Measurements from ENCODE around the gene PTPRM.

PTPRM gene

GRCh38 chr18:8260827-8261226 is 693.7 kb downstream of the PTPRM start:
- DNase-seq, result no peak

DNA sequence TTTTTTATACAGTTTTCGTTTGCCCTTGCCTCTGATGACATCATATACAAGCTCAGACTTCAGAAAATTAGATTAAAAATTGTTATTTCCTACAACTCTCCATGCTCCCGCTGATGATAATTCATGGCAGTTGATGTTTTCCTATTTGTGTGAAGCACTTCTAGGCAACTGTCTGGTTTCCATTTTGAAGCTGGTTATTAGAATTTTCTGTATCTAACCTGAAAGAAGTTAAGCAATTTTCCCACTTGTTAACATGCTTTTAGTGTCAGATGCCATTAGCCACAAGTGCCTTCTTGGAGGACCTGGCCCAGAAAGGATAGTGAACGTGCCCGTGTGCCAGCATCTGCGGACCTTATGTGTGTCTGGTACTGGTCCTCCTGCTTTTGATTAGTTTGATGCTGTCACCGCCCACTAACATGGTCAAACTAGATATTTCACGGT is 694.6 kb downstream of the PTPRM start:
- DNase-seq, result no peak

- DNase-seq, result no peak
These were observed 695.1 kb downstream of the PTPRM start for GRCh38 chr18:8262221-8262620.

DNA sequence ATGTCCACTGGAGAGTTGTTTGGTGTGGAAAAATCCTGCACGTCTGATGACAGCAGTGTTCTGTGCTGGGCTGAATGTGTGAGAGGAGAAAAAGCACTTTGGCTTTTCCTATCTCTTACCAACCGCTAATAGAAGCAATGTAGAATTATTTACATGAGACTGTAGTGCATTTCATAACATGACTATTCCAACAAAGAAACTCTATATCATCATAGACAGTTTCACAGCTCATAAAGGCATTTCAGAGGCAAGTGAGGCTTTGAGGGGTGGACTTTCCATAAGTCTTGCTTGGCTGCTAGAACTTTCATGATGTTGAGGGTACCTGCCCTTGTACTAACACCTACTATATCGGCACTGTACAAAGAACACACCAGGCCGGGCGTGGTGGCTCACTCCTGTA is 697.0 kb downstream of the PTPRM start:
- no peak for DNase-seq

GRCh38 chr18:8264861-8265411 is 697.8 kb downstream of the PTPRM start:
- DNase-seq, result no peak

DNA sequence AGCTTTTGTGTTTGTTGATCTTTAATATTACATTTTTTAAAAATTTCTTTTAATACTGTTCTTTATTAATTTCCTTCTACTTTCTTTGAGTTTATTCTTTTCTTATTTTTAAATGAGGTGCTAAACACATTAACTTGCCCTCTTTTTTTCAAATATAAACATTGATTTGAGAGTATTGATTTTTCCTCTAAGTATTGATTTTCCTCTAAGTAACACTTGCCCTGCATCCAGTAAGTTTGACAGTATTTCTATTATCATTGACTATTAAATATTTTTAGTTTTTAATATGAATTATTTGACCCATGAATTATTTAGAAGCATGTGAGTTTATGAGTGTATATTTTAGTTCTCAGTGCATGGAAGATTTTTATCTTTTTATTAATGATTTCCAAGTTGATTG is 705.1 kb downstream of the PTPRM start:
- no peak for DNase-seq

DNA sequence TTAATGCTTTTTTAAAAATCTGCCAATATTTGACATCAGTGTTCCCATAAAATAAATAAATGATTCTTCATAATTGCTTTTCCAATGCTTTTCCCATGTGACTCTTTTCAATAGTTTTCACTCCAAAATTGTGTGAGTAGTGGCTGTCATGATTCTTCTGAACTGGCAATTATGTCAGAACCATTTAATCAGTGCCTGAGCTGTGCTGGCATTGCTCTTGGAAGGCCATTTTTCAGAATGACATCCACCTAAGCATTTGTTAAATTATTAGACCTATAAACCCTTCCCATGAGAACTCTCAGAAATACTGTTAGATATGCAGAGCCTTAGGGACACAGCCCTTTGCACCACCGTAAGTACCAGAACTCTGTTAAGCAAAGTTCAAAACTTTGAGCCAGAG is 707.3 kb downstream of the PTPRM start:
- DNase-seq, result no peak

DNA sequence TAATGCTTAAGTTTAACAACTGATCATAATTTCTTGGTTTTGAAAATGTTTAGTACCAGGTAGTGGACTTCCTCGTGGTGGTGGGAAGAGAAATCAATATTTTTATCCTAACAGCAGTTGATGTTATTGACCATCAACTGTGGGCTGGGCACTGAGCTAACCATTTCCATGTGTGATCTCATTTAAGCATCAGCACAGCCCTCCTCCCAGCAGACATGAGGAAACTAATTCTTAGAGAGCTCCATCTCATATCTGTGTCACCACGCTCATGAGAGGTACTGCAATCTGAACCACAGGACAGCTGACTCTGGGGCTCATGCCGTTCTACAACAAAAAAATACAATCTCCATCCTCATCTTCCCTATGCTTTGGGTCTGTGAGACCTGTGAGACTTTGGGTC is 709.3 kb downstream of the PTPRM start:
- DNase-seq, result no peak

DNA sequence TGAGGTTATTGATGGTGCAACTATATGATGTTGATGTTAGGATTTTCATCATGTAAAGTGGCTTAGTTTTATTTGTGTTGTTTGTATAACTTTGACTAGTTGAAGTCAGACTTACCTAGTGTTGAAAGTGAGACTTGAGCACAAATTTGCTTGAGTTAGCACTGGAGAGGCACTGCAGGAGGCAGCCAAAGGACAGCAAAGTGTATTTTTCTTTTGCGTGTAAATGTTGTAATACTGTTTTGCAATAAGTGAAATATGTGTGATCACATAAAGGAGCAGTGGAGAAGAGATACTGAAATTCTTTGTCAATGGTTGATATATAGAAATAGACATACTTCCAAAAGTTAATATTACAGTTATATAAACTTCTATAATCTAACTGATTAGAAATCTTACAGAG is 710.2 kb downstream of the PTPRM start:
- DNase-seq, result no peak

DNA sequence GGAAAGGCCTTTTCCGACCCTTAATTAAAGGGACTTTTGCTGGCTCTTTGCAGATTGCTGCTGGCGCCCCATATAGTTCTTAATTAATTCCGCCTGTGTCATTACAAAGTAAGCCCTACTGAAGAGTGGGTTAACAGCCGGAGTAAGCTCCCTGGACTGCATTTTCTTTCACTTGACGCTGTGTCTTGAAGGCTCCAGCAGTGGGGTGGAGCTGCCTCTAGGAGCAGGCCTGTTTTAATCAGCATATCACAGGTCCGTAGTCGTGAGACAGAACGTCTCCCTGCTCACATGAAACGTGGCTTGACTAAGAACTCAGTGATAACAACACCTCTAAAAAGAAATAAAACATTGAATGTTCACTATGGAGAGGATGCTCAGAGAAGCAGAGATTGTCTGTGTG is 712.2 kb downstream of the PTPRM start:
- no peak for DNase-seq

- DNase-seq, result no peak
These were observed 712.7 kb downstream of the PTPRM start for GRCh38 chr18:8279781-8280330.

GRCh38 chr18:8283891-8284585 is 716.9 kb downstream of the PTPRM start:
- DNase-seq, result no peak

DNA sequence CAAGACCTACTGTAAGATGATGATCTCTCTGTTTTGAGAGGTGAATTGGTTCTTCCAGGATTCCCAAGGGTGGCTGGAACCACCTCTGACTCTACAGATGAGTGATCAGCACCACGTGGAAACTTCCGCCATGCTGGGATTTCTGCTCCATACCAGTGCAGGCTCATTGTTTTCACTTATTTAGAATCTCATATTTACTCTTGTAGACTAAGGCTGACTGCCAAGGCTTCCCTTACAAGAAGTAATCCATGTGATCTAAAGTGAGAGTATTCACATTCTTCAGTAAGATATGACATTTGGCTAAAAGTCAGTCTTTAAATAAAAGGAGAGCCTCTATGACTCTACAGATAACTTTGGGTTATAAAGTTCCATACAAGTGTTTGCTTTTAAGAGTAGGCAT is 719.2 kb downstream of the PTPRM start:
- no peak for DNase-seq

GRCh38 chr18:8287196-8287885 is 720.2 kb downstream of the PTPRM start:
- no peak for DNase-seq

- no peak for DNase-seq
These were observed 721.5 kb downstream of the PTPRM start for GRCh38 chr18:8288472-8289195.

- no peak for DNase-seq
These were observed 723.3 kb downstream of the PTPRM start for GRCh38 chr18:8290435-8290834.

GRCh38 chr18:8290913-8291312 is 723.8 kb downstream of the PTPRM start:
- no peak for DNase-seq

- DNase-seq, result no peak
These were observed 726.1 kb downstream of the PTPRM start for GRCh38 chr18:8293184-8293583.

DNA sequence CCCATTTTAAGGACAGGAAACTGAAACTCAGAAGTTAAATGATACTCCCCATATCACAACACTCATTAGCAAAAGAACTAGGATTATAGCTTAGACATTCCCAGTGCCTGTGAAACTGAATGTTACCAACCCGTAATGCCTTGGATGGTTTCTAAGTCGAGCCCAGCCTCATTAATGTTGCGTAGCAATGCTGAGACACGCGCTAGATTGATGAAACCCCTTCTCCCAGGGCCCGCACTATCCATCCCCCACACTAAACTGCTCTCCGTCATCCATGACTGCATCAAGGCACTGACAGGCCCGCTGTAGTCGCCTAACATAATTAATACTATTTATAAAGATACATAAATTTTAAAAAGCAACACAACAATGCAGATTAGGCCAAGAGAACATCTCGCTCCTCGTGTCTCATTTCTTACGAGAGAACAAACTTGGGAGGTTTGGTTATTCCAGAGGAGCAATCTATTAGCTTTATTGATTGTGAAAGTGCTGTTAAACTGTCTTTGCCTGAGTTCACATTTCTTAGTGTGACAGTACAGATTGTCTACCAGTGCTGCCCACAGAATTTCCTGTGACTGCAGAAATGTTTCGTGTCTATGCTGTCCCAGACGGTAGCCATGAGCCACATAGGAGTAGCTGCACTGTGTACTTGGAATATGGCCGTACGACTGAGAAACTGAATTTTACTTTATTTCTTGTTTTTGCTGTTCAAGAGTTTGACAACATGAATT is 729.9 kb downstream of the PTPRM start:
- DNase-seq, result no peak

GRCh38 chr18:8298186-8298585 is 731.1 kb downstream of the PTPRM start:
- no peak for DNase-seq

DNA sequence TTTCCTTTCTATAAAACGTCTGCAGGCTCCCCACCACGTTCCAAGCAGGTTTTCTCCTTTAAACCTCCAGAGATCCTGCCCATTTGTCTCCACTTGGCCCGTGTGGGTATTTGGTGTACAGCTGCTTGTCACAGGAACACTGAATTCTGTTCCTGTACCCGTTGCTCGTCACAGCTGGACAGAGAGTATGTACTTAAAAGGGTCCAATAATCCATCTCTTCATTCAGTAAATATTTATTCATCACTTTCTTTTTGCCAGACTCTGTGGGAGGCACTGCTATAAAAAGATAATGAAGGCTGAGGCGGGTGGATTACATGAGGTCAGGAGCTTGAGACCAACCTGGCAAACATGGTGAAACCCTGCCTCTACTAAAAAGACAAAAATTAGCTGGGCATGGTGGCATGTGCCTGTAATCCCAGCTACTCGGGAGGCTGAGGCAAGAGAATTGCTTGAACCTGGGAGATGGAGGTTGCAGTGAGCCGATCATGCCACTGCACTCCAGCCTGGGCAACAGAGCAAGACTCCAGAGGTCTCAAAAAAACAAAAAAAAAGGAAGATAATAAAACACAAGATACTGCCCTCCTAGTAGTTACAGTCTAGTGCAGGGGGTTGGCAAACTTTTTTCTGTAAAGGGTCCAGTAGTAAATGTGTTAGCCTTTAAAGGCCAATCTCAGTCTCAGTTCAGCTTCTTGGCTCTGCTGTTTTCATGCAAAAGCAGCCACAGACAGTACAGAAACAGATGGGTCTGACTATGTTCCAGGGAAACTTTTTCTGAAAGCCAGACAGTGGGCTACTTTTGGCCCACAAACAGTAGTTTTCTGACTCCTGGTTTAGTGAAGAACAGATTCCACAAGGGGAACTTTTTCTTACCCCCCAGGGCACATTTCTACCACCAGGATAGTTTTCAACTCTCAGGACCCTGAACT is 732.2 kb downstream of the PTPRM start:
- DNase-seq, result no peak
